ENCODE data around the gene LIFR. TPM values are rescaled to one million over a fixed set of nuclear protein-coding genes. Genes with fewer than 3 reads are reported as not detected.

The LIFR gene
- total RNA-seq, 1 experiment from 2014 or later: 3.7 TPM

DNA sequence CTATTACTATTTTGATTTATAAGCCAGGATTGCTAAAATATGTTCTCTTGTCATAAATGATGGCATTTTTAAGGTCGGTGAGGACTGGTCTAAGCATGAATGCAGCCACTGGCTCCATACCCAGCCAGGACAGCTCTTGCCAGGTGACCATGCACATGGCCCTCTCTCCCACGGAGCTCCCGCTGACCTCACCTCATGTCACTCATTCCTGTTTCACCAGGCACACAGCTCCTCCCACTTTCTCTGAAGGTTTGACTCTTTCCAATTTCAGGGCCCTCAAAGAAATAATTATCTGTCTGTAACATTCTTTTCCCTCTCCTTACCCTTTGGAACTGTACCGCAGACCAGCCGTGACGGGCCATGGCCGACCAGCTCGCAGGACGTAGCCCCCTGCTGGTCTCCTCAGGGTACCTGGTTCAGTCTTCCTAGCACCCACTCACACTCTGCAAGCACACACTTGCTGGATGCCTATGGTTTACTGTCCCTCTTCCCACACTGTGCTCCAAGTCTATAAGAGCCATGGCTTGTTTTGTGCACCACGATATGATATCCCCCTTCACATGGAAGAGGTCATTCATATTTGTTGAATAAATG, 72.5 kb downstream of the LIFR start:
- ChIA-PET POLR2A (interaction anchor here (0.6 kb wide), 1 partner anchor 686 kb away, joined by 3 read pairs; no protein-coding TSS in a partner anchor), CTCF (interaction anchor here (0.9 to 2.2 kb wide), 2 partner anchors 41 to 42 kb away, joined by 6 to 8 read pairs; no protein-coding TSS in a partner anchor)
- Mint-ChIP-seq H3K9me3 (ENCODE audit: unreplicated experiment) (no peaks in the 10 kb centered on the region), H3K27ac (ENCODE audit: low read depth, unreplicated experiment) (peak overlapping the region; percentile 21), H3K4me1 (ENCODE audit: insufficient read depth, unreplicated experiment) (peaks cover 6% of the 10 kb centered on the region), H3K4me3 (ENCODE audit: unreplicated experiment) (no peak overlapping the region), H3K27me3 (ENCODE audit: insufficient read depth, unreplicated experiment) (no peaks in the 10 kb centered on the region), H3K36me3 (ENCODE audit: insufficient read depth, unreplicated experiment) (peaks cover 16% of the 10 kb centered on the region)
- no peak for DNase-seq (ENCODE audit: unreplicated experiment)
- no TSS peak for BruUV-seq (replicated peaks)
- intact Hi-C loops (cut with micrococcal nuclease): no loop called here
- TF ChIP-seq CTCF (IDR thresholded peaks at IDR 0.05; ENCODE audit: unreplicated experiment): no peak

DNA sequence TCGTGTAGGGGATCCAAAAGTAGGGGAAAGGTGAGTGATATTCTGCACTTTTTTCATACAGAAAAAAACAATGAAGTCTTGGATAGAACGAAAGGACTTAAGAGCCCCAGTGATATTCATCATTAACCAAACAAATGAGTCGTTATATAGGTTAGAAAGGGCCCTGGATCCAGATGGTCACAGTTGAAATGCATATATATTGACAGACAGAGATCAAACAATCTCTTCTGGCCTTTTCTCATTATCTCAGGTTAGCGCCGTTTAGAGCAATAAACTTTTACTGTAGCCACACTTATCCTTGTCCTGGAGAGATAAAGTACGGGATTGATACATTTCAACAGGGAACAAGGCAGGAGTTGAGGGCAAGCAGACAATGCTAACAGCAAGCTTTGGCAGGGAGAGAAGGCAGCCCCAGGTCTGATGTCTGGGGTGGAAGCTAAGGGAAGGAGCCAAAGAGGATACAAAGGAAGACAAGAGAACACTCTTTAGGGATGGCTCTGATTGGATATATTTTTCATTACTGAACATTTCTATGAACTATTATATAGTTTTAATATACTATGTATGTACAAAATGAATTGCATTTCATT, 77.0 kb downstream of the LIFR start:
- no peaks in the 10 kb centered on the region for H3K4me1 Mint-ChIP-seq (ENCODE audit: insufficient read depth, unreplicated experiment)
- BruUV-seq (replicated peaks): no TSS peak
- no peak for TF ChIP-seq CTCF (IDR thresholded peaks at IDR 0.05; ENCODE audit: unreplicated experiment)
- POLR2A ChIA-PET: interaction anchor here (1.5 kb wide), 1 partner anchor 12 kb away, joined by 4 read pairs; no protein-coding TSS in a partner anchor
- CTCF ChIA-PET: no interaction called here
- peaks cover 5% of the 10 kb centered on the region for H3K36me3 Mint-ChIP-seq (ENCODE audit: insufficient read depth, unreplicated experiment)
- H3K27me3 Mint-ChIP-seq (ENCODE audit: insufficient read depth, unreplicated experiment): no peaks in the 10 kb centered on the region
- no peak for DNase-seq (ENCODE audit: unreplicated experiment)
- H3K4me3 Mint-ChIP-seq (ENCODE audit: unreplicated experiment): no peak overlapping the region
- intact Hi-C loops (cut with micrococcal nuclease): no loop called here
- H3K27ac Mint-ChIP-seq (ENCODE audit: low read depth, unreplicated experiment): no peak overlapping the region
- no peaks in the 10 kb centered on the region for H3K9me3 Mint-ChIP-seq (ENCODE audit: unreplicated experiment)

GRCh38 chr5:38478878-38479277, 77.6 kb downstream of the LIFR start:
- CTCF ChIA-PET: interaction anchor here (0.9 kb wide), 1 partner anchor 23 kb away, joined by 4 read pairs; no protein-coding TSS in a partner anchor
- BruUV-seq (replicated peaks): no TSS peak
- no peak for DNase-seq (ENCODE audit: unreplicated experiment)
- no peak for TF ChIP-seq CTCF (IDR thresholded peaks at IDR 0.05; ENCODE audit: unreplicated experiment)
- H3K4me3 Mint-ChIP-seq (ENCODE audit: unreplicated experiment): no peak overlapping the region
- H3K9me3 Mint-ChIP-seq (ENCODE audit: unreplicated experiment): no peaks in the 10 kb centered on the region
- H3K27ac Mint-ChIP-seq (ENCODE audit: low read depth, unreplicated experiment): no peak overlapping the region
- POLR2A ChIA-PET: no interaction called here
- no peaks in the 10 kb centered on the region for H3K4me1 Mint-ChIP-seq (ENCODE audit: insufficient read depth, unreplicated experiment)
- intact Hi-C loops (cut with micrococcal nuclease): no loop called here
- no peaks in the 10 kb centered on the region for H3K27me3 Mint-ChIP-seq (ENCODE audit: insufficient read depth, unreplicated experiment)
- peaks cover 5% of the 10 kb centered on the region for H3K36me3 Mint-ChIP-seq (ENCODE audit: insufficient read depth, unreplicated experiment)

DNA sequence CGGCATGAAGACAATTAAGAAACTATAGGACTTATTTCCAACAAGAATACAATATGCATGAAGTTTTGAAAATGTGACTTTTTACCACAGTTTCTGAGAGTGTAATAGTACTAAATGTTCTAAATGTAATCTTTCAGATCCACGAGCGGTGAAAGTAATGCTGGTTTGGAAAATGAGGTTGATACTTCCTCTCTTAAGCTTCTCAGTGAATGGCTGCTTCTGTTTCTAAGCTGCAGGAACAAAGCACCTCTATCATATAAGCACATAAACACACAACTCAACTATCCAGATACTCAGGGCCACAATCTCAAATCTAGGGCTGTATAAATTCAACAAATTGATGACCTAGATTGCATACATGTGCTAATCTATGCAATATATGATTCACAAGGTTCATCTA, 78.3 kb downstream of the LIFR start:
- Mint-ChIP-seq H3K9me3 (ENCODE audit: unreplicated experiment) (no peaks in the 10 kb centered on the region), H3K36me3 (ENCODE audit: insufficient read depth, unreplicated experiment) (peaks cover 5% of the 10 kb centered on the region), H3K27ac (ENCODE audit: low read depth, unreplicated experiment) (no peak overlapping the region), H3K4me1 (ENCODE audit: insufficient read depth, unreplicated experiment) (no peaks in the 10 kb centered on the region), H3K4me3 (ENCODE audit: unreplicated experiment) (no peak overlapping the region), H3K27me3 (ENCODE audit: insufficient read depth, unreplicated experiment) (no peaks in the 10 kb centered on the region)
- no peak for TF ChIP-seq CTCF (IDR thresholded peaks at IDR 0.05; ENCODE audit: unreplicated experiment)
- DNase-seq (ENCODE audit: unreplicated experiment): no peak
- POLR2A ChIA-PET: no interaction called here
- CTCF ChIA-PET: interaction anchor here (0.7 to 0.9 kb wide), 2 partner anchors 10 to 22 kb away, joined by 3 to 4 read pairs; no protein-coding TSS in a partner anchor
- BruUV-seq (replicated peaks): no TSS peak
- intact Hi-C loops (cut with micrococcal nuclease): no loop called here

Data from MCF 10A (cell line).